HEK293 (cell line): ENCODE measurements around the gene FXYD5.
"Not testable (repeated sequence)": the region's sequence is repeated elsewhere in the genome, so short reads cannot be mapped to it uniquely, and the experiment has no call there.

ENCODE experiments used
- ZBTB1 ChIP-seq: fragments of 450-650 bp; formaldehyde crosslinking; IDR thresholded peaks from 2 replicates; pipeline ENCODE4 v1.5.1; 2016; ENCODE audit warnings: missing biosample characterization, missing genetic modification characterization
- TF ChIP-seq, protein P1 (sequence below): fragments of 450-650 bp; formaldehyde crosslinking; IDR thresholded peaks from 2 replicates; pipeline ENCODE4 v1.5.1; 2016; ENCODE audit warnings: missing biosample characterization, missing genetic modification characterization, low read depth

DNA sequence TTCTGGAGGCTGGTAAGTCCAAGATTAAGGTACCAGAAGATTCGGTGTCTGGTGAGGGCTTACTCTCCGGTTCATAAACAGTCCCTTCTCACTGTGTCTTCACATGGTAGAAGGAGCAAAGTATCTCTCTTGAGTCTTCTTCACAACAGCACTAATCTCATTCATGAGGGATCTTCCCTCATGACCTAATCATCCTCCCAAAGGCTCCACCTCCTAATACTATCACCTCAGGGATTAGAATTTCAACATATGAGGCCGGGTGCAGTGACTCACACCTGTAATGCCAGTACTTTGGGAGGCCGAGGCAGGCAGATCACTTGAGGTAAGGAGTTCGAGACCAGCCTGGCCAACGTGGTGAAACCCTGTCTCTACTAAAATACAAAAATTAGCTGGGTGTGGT, 42.3 kb downstream of the FXYD5 start:
- not testable (repeated sequence) for TF ChIP-seq ZBTB1 (tag by site-specific recombination)
- TF ChIP-seq, protein P1, sequence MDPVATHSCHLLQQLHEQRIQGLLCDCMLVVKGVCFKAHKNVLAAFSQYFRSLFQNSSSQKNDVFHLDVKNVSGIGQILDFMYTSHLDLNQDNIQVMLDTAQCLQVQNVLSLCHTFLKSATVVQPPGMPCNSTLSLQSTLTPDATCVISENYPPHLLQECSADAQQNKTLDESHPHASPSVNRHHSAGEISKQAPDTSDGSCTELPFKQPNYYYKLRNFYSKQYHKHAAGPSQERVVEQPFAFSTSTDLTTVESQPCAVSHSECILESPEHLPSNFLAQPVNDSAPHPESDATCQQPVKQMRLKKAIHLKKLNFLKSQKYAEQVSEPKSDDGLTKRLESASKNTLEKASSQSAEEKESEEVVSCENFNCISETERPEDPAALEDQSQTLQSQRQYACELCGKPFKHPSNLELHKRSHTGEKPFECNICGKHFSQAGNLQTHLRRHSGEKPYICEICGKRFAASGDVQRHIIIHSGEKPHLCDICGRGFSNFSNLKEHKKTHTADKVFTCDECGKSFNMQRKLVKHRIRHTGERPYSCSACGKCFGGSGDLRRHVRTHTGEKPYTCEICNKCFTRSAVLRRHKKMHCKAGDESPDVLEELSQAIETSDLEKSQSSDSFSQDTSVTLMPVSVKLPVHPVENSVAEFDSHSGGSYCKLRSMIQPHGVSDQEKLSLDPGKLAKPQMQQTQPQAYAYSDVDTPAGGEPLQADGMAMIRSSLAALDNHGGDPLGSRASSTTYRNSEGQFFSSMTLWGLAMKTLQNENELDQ (tag by site-specific recombination) = not testable (repeated sequence)
